ENCODE results near the gene LAMA3.

DNA sequence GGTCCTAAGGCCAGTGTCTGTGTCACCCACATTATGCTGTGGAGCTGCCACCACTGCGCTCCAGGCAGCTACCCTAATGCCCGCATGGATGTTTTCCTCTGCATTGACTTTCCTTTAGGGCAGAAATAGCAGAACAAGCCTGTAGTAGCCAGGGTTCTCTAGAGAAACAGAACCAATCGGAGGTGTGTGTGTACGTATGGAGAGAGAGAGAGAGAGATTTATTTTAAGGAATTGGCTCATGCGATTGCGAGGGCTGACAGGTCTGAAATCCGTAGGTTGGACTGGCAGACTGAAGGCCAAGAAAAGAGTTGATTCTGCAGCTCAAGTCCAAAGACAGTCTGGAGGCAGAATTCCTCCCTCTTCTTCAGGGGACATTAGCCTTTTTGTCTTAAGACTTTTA lies 110.3 kb downstream of the LAMA3 start:
- TF ChIP-seq, protein P1, sequence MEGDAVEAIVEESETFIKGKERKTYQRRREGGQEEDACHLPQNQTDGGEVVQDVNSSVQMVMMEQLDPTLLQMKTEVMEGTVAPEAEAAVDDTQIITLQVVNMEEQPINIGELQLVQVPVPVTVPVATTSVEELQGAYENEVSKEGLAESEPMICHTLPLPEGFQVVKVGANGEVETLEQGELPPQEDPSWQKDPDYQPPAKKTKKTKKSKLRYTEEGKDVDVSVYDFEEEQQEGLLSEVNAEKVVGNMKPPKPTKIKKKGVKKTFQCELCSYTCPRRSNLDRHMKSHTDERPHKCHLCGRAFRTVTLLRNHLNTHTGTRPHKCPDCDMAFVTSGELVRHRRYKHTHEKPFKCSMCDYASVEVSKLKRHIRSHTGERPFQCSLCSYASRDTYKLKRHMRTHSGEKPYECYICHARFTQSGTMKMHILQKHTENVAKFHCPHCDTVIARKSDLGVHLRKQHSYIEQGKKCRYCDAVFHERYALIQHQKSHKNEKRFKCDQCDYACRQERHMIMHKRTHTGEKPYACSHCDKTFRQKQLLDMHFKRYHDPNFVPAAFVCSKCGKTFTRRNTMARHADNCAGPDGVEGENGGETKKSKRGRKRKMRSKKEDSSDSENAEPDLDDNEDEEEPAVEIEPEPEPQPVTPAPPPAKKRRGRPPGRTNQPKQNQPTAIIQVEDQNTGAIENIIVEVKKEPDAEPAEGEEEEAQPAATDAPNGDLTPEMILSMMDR (IDR thresholded peaks at IDR 0.05) = no peak
- no peak for TF ChIP-seq POLR2A (IDR thresholded peaks at IDR 0.05)

Measured in Peyer's patch (tissue), 4 donors.